ENCODE measurements around the gene PLSCR1. TPM values are rescaled to one million over a fixed set of nuclear protein-coding genes. Genes with fewer than 3 reads are reported as not detected.
A peak's percentile ranks its signal among the peaks of the same experiment; 100 is the strongest.
"Not testable (repeated sequence)": the region's sequence is repeated elsewhere in the genome, so short reads cannot be mapped to it uniquely, and the experiment has no call there.

Gene PLSCR1
- total and polyA plus RNA-seq, 5 donors from 2014 or later = 7.2 to 20.7 (median 17.0) TPM

GRCh38 chr3:146485297-146485696, 59.1 kb downstream of the PLSCR1 start:
- Mint-ChIP-seq H3K36me3 (no peaks in the 10 kb centered on the region), H3K4me3 (no peak overlapping the region), H3K4me1 (no peaks in the 10 kb centered on the region), H3K9me3 (peaks cover 4 to 20% (median 17%) of the 10 kb centered on the region in 7 donors), H3K27ac (no peak overlapping the region), H3K27me3 (peaks cover 8% of the 10 kb centered on the region)
- H3K27me3 ChIP-seq (ENCODE audit: control insufficient read depth, insufficient read depth, low read length) = no peaks in the 10 kb centered on the region
- ATAC-seq (ENCODE audit: low read depth in 2 of 2) = no peak
- no peaks in the 10 kb centered on the region for H3K4me1 ChIP-seq (ENCODE audit: control insufficient read depth, insufficient read depth, low read length, poor library complexity, severe bottlenecking)
- no peak for DNase-seq
- H3K4me3 ChIP-seq (ENCODE audit: low read depth, low read length) = no peak overlapping the region
- H3K27ac ChIP-seq (ENCODE audit: insufficient read depth, low read length, poor library complexity, severe bottlenecking) = no peak overlapping the region
- no peaks in the 10 kb centered on the region for H3K9me3 ChIP-seq (ENCODE audit: control insufficient read depth in 2 of 2, low read length in 2 of 2)
- no peaks in the 10 kb centered on the region for H3K36me3 ChIP-seq (ENCODE audit: control insufficient read depth, insufficient read depth, low read length)

GRCh38 chr3:146476094-146476740, 68.2 kb downstream of the PLSCR1 start:
- Histone ChIP-seq H3K36me3 (ENCODE audit: control insufficient read depth, insufficient read depth, low read length) (no peaks in the 10 kb centered on the region), H3K9me3 (ENCODE audit: control insufficient read depth in 2 of 2, low read length in 2 of 2) (no peaks in the 10 kb centered on the region), H3K4me3 (ENCODE audit: low read depth, low read length) (no peak overlapping the region), H3K4me1 (ENCODE audit: control insufficient read depth, insufficient read depth, low read length, poor library complexity, severe bottlenecking) (no peaks in the 10 kb centered on the region), H3K27me3 (ENCODE audit: control insufficient read depth, insufficient read depth, low read length) (peaks cover 2% of the 10 kb centered on the region), H3K27ac (ENCODE audit: insufficient read depth, low read length, poor library complexity, severe bottlenecking) (no peak overlapping the region)
- Mint-ChIP-seq H3K27ac (no peak overlapping the region), H3K27me3 (peaks cover 14% of the 10 kb centered on the region), H3K4me3 (peak overlapping the region in 1 of 4 donors; percentile 34), H3K4me1 (no peaks in the 10 kb centered on the region), H3K36me3 (no peaks in the 10 kb centered on the region), H3K9me3 (peaks cover 0 to 9% (median 2%) of the 10 kb centered on the region in 7 donors)
- no peak for ATAC-seq (ENCODE audit: low read depth in 2 of 2)
- DNase-seq = no peak

- not testable (repeated sequence) for ATAC-seq (ENCODE audit: low read depth in 2 of 2); H3K9me3 Mint-ChIP-seq; H3K27me3 Mint-ChIP-seq
These were observed 69.4 kb downstream of the PLSCR1 start for GRCh38 chr3:146474976-146475375.

GRCh38 chr3:146473726-146474125, 70.7 kb downstream of the PLSCR1 start:
- Histone ChIP-seq H3K27me3 (ENCODE audit: control insufficient read depth, insufficient read depth, low read length) (peaks cover 2% of the 10 kb centered on the region), H3K36me3 (ENCODE audit: control insufficient read depth, insufficient read depth, low read length) (no peaks in the 10 kb centered on the region), H3K4me3 (ENCODE audit: low read depth, low read length) (no peak overlapping the region), H3K27ac (ENCODE audit: insufficient read depth, low read length, poor library complexity, severe bottlenecking) (no peak overlapping the region), H3K9me3 (ENCODE audit: control insufficient read depth in 2 of 2, low read length in 2 of 2) (no peaks in the 10 kb centered on the region), H3K4me1 (ENCODE audit: control insufficient read depth, insufficient read depth, low read length, poor library complexity, severe bottlenecking) (peaks cover 5% of the 10 kb centered on the region)
- no peak for ATAC-seq (ENCODE audit: low read depth in 2 of 2)
- no peak for DNase-seq
- Mint-ChIP-seq H3K4me1 (peaks cover 0 to 15% (median 0%) of the 10 kb centered on the region in 4 donors), H3K9me3 (peaks cover 0 to 2% (median 0%) of the 10 kb centered on the region in 7 donors), H3K27ac (no peak overlapping the region), H3K36me3 (no peaks in the 10 kb centered on the region), H3K27me3 (peaks cover 10% of the 10 kb centered on the region), H3K4me3 (no peak overlapping the region)

More at GRCh38 chr3:146474976-146475375, 69.4 kb downstream of the PLSCR1 start:
- not testable (repeated sequence) for H3K36me3 ChIP-seq (ENCODE audit: control insufficient read depth, insufficient read depth, low read length); H3K4me1 ChIP-seq (ENCODE audit: control insufficient read depth, insufficient read depth, low read length, poor library complexity, severe bottlenecking); H3K9me3 ChIP-seq (ENCODE audit: control insufficient read depth in 2 of 2, low read length in 2 of 2); H3K4me3 Mint-ChIP-seq; H3K36me3 Mint-ChIP-seq; H3K4me1 Mint-ChIP-seq; H3K27ac Mint-ChIP-seq; H3K4me3 ChIP-seq (ENCODE audit: low read depth, low read length); H3K27me3 ChIP-seq (ENCODE audit: control insufficient read depth, insufficient read depth, low read length); H3K27ac ChIP-seq (ENCODE audit: insufficient read depth, low read length, poor library complexity, severe bottlenecking); DNase-seq

GRCh38 chr3:146472611-146473010, 71.8 kb downstream of the PLSCR1 start:
- Mint-ChIP-seq H3K9me3 (peaks cover 0 to 2% (median 0%) of the 10 kb centered on the region in 7 donors), H3K4me3 (no peak overlapping the region), H3K4me1 (peaks cover 0 to 17% (median 3%) of the 10 kb centered on the region in 4 donors), H3K36me3 (no peaks in the 10 kb centered on the region), H3K27ac (no peak overlapping the region), H3K27me3 (peaks cover 10% of the 10 kb centered on the region)
- peaks cover 5% of the 10 kb centered on the region for H3K4me1 ChIP-seq (ENCODE audit: control insufficient read depth, insufficient read depth, low read length, poor library complexity, severe bottlenecking)
- no peaks in the 10 kb centered on the region for H3K36me3 ChIP-seq (ENCODE audit: control insufficient read depth, insufficient read depth, low read length)
- H3K9me3 ChIP-seq (ENCODE audit: control insufficient read depth in 2 of 2, low read length in 2 of 2) = no peaks in the 10 kb centered on the region
- H3K27me3 ChIP-seq (ENCODE audit: control insufficient read depth, insufficient read depth, low read length) = peaks cover 2% of the 10 kb centered on the region
- ATAC-seq (ENCODE audit: low read depth in 2 of 2) (no peak), DNase-seq (no peak)
- H3K27ac ChIP-seq (ENCODE audit: insufficient read depth, low read length, poor library complexity, severe bottlenecking) = no peak overlapping the region
- no peak overlapping the region for H3K4me3 ChIP-seq (ENCODE audit: low read depth, low read length)

GRCh38 chr3:146471012-146471411, 73.4 kb downstream of the PLSCR1 start:
- Histone ChIP-seq H3K27me3 (ENCODE audit: control insufficient read depth, insufficient read depth, low read length) (peaks cover 1% of the 10 kb centered on the region), H3K36me3 (ENCODE audit: control insufficient read depth, insufficient read depth, low read length) (no peaks in the 10 kb centered on the region), H3K4me3 (ENCODE audit: low read depth, low read length) (no peak overlapping the region), H3K4me1 (ENCODE audit: control insufficient read depth, insufficient read depth, low read length, poor library complexity, severe bottlenecking) (peaks cover 5% of the 10 kb centered on the region), H3K27ac (ENCODE audit: insufficient read depth, low read length, poor library complexity, severe bottlenecking) (no peak overlapping the region), H3K9me3 (ENCODE audit: control insufficient read depth in 2 of 2, low read length in 2 of 2) (no peaks in the 10 kb centered on the region)
- H3K4me3 Mint-ChIP-seq = peak overlapping the region; percentile 43 to 89 (median 76)
- peaks cover 9% of the 10 kb centered on the region for H3K27me3 Mint-ChIP-seq
- H3K27ac Mint-ChIP-seq = no peak overlapping the region
- peaks cover 0 to 17% (median 5%) of the 10 kb centered on the region in 4 donors for H3K4me1 Mint-ChIP-seq
- H3K9me3 Mint-ChIP-seq = peaks cover 0 to 2% (median 0%) of the 10 kb centered on the region in 7 donors
- no peak for DNase-seq
- no peak for ATAC-seq (ENCODE audit: low read depth in 2 of 2)
- H3K36me3 Mint-ChIP-seq = no peaks in the 10 kb centered on the region

- DNase-seq (no peak), ATAC-seq (ENCODE audit: low read depth in 2 of 2) (no peak)
- Mint-ChIP-seq H3K27me3 (peaks cover 4% of the 10 kb centered on the region), H3K4me1 (peaks cover 0 to 17% (median 5%) of the 10 kb centered on the region in 4 donors), H3K4me3 (peak overlapping the region; percentile 43 to 89 (median 76)), H3K9me3 (peaks cover 0 to 2% (median 0%) of the 10 kb centered on the region in 7 donors), H3K27ac (no peak overlapping the region), H3K36me3 (no peaks in the 10 kb centered on the region)
- Histone ChIP-seq H3K4me1 (ENCODE audit: control insufficient read depth, insufficient read depth, low read length, poor library complexity, severe bottlenecking) (peaks cover 5% of the 10 kb centered on the region), H3K9me3 (ENCODE audit: control insufficient read depth in 2 of 2, low read length in 2 of 2) (no peaks in the 10 kb centered on the region), H3K27ac (ENCODE audit: insufficient read depth, low read length, poor library complexity, severe bottlenecking) (no peak overlapping the region), H3K36me3 (ENCODE audit: control insufficient read depth, insufficient read depth, low read length) (no peaks in the 10 kb centered on the region), H3K4me3 (ENCODE audit: low read depth, low read length) (no peak overlapping the region), H3K27me3 (ENCODE audit: control insufficient read depth, insufficient read depth, low read length) (no peaks in the 10 kb centered on the region)
These were observed 73.9 kb downstream of the PLSCR1 start for GRCh38 chr3:146470425-146470990.
